Measurements from ENCODE around the gene ST3GAL6.

DNA sequence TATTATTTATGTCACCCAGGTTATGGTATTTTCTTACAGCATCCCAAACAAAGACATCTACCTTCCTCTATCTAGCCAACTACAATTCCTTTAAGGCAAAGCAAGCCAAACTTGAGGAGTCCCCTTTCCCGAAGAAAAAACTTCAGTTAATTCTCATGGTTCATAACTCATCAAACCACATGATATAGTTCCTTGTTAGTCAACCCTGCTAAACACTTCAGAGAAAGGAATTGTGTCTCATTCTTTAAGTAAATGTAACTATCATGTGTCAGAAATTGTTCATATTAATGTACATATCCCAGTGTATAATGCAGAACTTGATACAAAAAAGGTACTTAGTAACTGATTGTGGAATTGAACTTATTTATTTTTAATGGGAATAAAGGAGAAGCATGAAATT is 44.4 kb downstream of the ST3GAL6 start:
- TF ChIP-seq, protein P1, sequence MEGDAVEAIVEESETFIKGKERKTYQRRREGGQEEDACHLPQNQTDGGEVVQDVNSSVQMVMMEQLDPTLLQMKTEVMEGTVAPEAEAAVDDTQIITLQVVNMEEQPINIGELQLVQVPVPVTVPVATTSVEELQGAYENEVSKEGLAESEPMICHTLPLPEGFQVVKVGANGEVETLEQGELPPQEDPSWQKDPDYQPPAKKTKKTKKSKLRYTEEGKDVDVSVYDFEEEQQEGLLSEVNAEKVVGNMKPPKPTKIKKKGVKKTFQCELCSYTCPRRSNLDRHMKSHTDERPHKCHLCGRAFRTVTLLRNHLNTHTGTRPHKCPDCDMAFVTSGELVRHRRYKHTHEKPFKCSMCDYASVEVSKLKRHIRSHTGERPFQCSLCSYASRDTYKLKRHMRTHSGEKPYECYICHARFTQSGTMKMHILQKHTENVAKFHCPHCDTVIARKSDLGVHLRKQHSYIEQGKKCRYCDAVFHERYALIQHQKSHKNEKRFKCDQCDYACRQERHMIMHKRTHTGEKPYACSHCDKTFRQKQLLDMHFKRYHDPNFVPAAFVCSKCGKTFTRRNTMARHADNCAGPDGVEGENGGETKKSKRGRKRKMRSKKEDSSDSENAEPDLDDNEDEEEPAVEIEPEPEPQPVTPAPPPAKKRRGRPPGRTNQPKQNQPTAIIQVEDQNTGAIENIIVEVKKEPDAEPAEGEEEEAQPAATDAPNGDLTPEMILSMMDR (IDR thresholded peaks at IDR 0.05; ENCODE audit: insufficient read depth, low read length), result no peak
- TF ChIP-seq, protein P2, sequence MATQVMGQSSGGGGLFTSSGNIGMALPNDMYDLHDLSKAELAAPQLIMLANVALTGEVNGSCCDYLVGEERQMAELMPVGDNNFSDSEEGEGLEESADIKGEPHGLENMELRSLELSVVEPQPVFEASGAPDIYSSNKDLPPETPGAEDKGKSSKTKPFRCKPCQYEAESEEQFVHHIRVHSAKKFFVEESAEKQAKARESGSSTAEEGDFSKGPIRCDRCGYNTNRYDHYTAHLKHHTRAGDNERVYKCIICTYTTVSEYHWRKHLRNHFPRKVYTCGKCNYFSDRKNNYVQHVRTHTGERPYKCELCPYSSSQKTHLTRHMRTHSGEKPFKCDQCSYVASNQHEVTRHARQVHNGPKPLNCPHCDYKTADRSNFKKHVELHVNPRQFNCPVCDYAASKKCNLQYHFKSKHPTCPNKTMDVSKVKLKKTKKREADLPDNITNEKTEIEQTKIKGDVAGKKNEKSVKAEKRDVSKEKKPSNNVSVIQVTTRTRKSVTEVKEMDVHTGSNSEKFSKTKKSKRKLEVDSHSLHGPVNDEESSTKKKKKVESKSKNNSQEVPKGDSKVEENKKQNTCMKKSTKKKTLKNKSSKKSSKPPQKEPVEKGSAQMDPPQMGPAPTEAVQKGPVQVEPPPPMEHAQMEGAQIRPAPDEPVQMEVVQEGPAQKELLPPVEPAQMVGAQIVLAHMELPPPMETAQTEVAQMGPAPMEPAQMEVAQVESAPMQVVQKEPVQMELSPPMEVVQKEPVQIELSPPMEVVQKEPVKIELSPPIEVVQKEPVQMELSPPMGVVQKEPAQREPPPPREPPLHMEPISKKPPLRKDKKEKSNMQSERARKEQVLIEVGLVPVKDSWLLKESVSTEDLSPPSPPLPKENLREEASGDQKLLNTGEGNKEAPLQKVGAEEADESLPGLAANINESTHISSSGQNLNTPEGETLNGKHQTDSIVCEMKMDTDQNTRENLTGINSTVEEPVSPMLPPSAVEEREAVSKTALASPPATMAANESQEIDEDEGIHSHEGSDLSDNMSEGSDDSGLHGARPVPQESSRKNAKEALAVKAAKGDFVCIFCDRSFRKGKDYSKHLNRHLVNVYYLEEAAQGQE (IDR thresholded peaks at IDR 0.05; ENCODE audit: insufficient replicate concordance, low read depth), result no peak
- TF ChIP-seq SPI1 (IDR thresholded peaks at IDR 0.05; ENCODE audit: borderline replicate concordance, low read depth), result no peak
- TF ChIP-seq GABPA (IDR thresholded peaks at IDR 0.05; ENCODE audit: low read depth), result no peak

Data from HL-60 (cell line).